Measurements from ENCODE around the gene BMPER.

Gene BMPER

DNA sequence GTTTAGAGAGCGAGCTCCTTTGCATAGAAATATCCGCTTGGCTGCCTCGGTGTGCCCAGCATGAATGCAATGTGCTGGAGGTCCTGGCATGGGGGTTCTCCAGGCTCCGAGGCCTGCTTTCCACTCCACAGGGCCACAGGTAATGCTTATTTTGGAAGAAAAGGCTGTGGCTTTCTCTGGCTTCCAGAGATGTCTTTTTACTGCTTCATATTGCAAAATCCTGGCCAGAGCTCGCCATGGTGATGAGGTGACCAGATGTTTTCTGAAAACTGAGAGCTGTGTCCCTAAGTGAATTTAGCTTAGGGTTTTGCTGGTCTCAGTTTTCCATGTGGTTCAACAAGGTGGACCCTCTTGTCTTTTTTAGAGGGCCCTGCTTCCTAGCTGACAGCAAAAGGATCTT lies 65.2 kb downstream of the BMPER start:
- no peak for DNase-seq (ENCODE audit: low spot score)

DNA sequence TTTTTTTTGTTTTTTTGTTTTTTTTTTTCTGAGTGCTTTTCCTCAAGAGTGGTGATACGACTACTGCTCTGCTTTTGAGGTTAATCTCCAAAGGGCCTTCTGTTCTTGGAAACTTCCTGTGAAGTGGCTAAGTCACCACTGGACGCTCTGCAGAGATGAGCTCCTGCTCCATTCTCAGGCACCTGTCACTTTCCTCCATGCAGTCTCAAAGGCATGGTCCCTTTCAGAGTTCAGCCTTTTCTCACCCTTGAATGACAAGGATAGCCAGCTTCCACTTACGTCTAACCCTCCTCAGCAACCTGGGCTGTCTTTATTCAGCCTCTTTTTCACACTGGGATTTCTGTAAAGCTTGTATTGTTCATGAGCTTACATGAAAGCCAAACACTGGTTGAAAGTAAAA lies 65.8 kb downstream of the BMPER start:
- DNase-seq (ENCODE audit: low spot score), result no peak

DNA sequence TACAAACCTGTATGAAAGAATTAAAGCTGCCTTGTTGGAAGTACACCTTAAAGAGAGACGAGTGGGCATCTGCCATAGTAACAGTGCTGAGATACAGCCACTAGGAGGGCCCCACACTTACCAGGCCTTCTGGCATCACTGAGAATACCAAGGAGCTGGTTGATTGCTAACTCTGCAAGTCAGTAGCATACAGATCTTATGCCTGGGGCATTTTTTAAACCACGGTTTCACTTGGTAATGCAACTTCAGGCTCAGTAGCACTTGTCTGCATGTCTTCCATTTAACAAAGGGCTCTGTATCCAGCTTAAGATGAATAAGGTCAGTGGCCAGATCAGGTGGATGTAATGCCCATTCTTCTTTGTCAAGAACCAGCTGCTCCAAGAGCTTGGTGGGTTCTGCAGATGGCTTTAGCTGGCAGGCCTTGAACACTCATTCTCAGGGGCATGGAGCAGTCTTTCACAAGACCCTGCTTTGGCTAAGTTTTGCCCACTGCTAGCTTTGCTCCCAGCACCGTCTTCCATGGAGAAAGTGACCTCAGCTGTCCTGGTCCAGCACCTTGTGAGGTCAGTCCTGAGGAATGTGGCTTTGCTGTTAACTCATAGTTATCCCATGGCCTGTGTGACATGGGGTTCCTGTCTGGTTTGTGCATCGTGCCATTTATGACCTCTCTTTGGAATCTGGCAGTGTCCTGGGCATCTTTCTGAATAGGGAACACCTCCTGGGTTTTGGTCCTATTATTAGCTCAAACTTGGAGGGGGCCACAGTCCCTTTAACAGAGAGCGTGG lies 68.1 kb downstream of the BMPER start:
- DNase-seq (ENCODE audit: low spot score), result no peak

DNA sequence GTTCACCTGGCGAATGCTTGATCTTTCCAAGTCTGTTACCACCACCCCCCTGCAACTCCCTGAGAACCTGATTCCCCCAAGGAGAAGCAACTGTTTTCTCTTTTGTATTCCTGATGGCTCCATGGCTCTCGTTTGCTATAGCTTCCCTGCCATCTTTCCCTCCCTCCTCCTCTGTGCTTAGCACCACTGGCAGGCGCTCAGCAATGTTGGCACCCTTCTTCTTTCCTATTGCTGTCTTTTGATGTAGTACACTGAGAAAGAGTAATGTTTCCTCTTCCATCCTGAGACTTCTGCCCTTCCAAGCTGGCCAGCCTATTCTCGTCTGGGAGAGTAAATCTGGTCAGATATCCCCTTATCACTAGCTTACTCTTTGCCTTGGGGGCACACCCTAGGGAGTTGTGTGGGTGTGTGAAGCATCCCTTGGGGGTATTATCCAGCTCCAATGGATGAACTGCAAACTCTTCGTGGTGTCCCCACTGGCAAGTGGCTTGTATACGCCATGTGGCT lies 74.0 kb downstream of the BMPER start:
- DNase-seq (ENCODE audit: low spot score), result no peak

DNA sequence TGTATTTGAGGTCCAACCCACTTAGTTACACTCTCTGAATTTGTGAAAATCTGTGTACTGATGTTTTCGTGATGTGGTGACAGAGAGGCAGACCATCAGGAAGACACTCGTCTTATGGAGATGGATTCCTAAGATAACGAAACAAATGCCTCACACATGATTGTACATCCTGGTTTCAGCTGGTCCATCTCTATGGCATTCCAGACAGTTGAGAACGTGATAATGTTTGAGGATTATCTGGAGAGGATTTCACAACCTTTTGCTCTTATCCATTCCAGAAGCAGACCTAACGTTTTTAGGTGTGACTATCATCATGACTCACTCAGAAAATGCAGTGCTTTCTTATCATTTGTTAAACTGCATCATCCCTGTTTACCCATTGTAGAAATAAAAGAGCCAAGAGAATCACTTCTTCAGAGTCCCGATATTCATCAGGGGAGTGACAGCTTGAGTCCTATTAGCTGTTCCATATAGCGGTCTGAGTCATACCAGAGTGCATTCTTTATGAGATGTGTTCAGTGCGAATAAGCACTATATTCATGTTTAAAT lies 74.5 kb downstream of the BMPER start:
- no peak for DNase-seq (ENCODE audit: low spot score)

DNA sequence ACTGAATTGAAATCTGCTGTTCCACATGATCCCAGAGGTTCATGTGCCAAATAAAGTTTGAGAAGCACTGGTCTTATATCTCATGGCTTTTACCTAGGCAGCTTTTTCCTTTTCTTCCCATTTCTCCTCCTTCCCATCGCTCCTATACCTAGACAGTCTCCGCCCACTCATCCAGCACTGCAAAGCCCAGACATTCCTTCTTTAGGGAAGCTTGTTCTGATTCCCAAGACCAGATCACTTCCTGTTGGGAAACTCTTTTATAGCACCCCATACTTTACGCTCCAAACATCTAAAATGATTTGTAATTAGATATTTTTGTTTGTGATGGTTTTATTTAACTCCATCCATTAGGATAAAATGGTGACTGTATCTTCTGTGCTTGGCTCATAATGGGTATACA lies 75.9 kb downstream of the BMPER start:
- DNase-seq (ENCODE audit: low spot score), result no peak

DNA sequence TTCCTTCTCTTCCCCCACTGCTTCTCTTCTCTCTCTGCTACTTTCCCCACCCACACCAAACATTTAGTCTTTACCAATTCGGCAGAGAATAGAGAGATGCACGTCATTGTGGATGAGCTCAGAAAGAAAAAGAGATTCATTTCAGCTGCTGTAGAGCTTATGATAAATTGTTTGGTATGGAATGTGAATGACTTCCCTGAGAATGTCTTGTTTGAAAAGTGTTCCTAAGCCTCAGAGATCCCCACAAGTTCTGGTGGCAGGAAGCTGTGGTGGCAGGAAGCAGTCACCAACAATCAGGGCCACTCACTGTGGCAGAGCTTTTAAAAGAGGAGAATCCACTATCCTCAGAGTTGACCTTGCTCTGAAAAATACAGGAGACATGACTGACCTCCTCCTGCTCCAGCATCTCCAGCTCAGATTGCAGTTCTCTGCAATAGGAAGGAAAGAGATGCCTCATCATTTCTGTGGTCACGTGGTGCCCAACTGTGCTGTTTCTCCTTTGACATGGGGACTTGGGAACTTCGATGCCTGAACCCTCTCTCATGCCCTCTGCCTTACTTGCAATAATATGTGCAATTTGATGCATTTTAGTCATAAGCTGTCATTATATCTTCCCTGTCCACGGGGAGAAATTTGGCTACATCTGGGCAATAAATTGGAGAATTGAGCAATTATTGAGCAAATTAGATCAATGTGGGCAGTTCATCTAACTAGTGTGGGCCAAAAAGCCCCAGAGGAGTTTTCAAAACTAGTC lies 76.5 kb downstream of the BMPER start:
- no peak for DNase-seq (ENCODE audit: low spot score)

DNA sequence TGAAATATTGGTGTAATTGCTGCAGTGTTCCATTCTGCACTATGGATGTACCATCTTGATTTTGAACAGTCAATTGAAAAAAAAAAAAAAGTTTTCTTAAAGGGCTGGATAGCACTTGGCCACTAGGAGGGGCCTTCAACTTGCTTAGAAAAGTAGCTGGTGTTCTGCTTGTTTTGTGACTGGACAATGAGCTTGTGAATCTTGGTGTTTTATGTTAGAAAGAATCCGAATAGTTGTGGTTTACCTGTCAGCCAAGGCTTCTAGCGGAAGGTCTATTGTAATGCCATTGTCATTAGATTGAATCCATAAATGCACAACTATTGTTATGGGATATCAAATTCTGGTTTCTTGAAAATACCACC lies 77.1 kb downstream of the BMPER start:
- no peak for DNase-seq (ENCODE audit: low spot score)

DNA sequence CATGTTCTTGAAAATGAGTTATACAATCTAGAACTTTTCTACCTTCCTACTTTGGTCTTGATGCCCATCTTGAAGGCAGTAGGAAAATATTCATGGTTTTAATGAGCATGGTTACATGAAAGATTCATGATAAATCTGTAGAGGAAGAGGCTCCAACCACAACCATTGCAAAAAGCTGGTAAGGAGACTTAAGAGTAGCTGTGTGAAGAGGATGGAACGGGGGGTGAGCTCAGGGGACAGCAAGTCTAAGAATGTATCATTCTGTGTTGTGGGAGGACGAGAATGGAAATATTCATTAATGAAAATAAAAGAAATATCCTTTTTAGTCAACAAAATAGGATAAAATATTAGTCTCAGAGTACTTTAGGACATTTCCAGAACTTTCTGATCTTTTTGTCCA lies 81.1 kb downstream of the BMPER start:
- no peak for DNase-seq (ENCODE audit: low spot score)

DNA sequence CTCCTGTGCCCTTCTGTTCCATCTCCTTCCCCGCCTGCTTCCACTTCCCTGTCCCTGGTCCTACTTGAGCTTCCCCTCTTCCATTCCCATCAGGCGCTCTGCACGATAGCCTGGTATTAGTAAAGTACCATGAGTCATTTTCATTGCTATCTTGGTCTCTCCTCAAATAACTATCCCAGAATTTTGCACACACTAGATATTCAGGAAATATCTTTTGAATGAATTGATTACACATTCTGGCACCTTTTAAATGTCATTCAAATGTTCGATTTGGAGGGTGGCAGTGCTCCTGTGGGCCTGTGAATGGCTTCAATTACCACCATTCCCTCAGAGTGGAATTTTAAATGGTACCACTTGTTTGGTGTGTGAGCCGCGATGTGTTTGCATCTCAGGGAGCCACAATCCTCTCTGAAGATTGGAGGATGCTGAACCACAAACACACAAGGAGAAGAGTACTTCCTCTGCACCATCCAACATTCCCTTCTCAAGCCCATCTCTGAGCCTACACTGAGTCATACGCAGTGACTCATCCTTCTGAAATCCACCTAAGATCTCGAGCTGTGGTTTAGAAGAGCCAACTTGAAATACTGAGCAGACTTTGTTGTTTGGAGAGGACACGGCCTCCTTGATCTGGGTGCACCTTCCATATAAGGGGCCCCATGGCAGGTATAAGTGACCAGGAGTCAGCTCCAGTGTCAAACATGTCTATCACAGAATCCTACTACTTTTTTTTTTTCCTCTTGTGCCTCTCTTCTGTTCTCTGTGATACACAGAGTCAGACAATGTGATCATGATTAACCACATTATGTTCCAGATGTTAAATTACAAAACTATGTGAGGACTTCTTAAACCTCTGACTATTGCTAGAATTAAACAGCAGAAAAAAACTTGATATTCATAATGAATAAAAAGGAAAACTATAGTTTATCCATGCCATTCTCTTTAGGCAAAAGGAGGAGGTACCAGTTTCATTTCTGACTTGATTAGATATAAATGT lies 81.9 kb downstream of the BMPER start:
- no peak for DNase-seq (ENCODE audit: low spot score)

DNA sequence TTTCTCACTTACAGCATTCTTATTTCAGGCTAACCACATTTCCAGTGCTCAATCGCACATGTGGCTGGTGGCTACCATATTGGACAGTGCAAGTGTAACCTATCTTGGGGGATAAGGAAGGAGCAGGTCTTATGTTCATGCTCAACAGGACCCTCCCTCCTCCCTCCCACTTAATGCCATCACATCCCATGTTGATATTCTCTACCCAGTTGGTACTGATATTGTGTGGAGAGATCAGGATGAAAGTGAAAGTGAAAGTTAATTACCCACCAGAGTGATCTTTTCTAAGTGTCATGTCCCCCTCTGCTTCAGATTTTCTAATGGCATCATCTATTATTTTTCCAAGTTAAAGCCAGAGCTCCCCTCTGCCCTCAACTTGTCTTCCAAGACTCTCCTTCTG lies 91.6 kb downstream of the BMPER start:
- no peak for DNase-seq (ENCODE audit: low spot score)

DNA sequence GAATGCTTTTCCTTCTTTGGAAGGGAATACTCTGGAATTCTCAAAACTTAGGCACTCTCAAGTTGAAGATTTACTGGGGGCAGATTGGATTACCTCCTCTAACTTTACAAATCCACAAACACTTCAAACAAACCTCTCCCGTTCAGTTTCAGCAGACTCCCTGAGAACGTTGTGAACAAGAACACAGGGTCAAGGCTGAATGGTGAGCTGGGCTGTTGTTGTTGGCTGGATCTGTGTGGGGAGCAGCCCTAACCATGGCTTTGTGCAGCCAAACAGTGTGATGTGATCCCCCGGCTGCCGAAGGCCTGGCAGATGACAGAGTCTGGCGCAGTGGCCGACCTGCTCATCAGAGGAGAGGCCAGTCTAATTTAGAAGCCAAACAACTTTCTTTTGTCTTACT lies 93.1 kb downstream of the BMPER start:
- no peak for DNase-seq (ENCODE audit: low spot score)

DNA sequence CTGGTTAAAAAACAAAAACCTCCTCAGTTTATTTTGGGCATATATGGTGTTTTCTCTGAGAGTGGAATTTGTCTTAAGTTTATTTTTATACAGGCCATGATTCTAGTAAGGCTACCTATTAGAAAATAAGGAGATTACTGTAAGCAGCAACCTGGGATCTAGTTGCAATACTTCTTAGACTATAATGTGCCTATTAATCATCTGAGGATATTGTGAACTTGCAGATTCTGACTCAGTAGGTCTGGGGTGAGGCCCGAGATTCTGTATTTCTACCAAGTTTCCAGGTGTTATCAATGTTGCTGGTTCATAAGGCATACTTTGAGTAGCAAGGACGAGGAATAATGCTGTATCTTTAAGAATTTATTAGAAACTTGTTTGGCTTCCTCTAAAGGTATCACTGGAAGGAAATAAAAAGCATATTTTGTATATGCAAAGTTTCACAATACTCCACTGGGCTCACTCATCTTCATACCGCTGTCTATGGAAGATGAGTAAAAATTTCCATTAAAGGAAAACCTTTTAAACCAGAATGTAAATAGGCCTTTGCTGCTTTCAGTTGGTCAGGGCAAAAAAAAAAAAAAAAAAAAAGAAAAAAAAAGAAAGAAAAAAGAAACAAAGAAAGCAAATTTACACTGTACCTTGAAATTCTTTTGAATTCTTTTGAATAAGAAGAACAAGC lies 105.8 kb downstream of the BMPER start:
- DNase-seq (ENCODE audit: low spot score), result no peak

DNA sequence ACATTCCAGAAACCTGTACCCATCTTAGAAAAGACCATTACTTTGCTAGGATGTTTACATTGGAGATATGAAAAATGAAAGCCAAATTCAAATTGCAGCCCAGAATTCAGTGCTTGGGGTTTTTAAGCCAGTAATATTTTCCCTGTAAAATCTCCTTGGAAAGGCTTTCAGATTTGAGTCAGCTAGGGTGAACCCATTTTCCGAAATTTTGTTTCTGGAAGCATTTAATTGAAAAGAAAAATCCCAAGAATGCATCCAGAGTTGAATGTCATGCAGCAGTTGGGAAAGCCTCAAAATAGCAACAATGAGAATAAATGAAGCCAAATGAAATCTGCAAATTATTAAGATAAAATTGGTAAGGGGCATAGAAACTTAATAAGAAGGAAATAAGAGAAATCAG lies 106.4 kb downstream of the BMPER start:
- DNase-seq (ENCODE audit: low spot score), result no peak

DNA sequence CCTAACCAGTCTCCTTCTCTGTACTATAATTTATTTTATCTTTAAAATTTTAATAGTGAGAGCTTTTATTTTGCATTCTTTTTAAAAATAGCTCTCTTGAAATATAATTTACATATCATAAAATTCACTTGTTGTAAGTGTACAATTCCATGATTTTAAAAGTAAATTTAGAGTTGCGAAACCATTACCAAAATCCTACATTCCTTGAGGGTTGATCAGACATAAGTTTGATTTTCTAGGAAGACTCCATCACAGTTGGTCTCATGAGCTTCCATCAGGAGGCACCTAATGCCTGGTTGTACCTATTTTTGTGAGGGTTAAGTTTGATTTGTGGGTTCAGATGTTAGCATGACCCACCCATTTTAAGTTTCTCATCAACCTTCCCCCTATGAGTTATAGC lies 108.1 kb downstream of the BMPER start:
- no peak for DNase-seq (ENCODE audit: low spot score)

DNA sequence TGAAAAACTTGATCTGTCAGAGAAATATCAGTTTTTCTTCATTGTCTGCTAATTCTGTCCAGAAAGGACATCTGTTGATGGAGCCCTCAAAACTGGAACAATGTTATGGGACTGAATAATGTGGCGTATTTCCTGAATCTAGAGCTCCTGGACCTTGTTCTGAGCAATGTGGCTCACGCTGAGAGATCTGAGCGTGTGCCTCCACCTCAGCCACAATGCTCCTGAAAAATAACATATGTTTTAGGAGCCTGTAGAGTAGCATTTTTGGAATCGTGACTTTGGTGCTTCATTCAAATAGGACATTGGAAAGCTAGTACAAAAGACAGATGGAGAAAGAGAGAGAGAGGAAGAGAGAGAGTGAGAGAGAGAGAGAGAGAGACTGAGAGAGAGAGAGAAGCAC lies 110.3 kb downstream of the BMPER start:
- no peak for DNase-seq (ENCODE audit: low spot score)

DNA sequence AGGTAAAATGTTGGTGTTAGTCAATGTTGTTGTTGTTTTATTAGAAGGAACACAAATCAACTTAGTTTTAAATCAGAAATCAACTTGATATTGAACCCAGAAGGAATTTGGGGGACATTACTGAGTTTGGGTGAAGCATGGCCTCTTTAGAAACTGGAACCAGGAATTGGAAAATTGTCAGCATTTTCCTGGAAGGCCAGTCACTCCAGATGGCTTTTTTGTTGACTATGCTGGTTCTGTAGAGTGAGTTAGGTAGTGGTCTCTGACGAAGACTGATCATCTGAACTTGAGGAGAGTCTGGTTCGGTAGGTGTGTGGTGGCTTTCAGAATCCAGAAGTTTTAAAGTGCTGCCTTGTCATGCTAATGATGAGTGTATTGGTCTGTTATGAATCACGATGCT lies 111.5 kb downstream of the BMPER start:
- no peak for DNase-seq (ENCODE audit: low spot score)

DNA sequence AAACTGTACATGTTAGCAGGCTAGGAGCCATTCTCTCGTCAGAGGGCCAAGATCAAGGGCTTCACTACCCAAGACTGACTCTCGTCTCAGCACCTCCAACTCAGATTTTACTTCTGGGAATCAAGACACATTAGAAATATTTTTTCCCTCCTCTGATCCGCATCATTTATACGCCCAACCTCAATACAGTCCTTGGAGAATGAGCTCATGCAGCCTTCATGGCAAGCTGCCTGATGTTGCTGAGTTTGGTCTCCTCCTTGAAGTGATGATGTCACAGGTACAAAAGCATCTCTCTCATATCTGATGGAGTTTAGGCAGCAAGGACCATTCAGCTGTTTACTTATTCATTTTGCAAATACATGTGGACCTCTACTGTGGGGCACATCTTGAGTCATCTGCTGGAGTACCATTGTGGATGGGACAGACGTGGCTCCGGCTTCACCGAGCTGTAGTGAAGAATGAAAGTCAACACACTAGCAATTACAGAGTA lies 114.0 kb downstream of the BMPER start:
- no peak for DNase-seq (ENCODE audit: low spot score)

DNA sequence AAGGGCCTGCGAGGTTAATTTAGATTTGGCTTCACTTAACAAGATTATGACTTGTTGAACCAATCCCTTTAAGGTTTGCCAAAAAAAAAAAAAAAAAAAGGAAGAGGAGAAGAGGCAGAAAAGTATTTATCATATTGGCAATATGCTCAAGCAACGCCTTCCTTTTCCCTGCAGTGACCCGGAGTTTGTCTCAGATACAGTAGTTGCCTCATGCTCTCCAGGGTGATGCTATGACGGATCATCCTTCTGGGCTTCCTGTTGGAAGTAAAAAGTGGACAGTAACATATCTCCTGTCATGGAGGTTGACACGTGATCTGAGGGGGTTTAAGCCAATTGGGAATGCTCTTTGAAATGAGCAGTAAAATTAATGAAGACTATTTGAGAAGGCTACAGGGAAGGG lies 117.3 kb downstream of the BMPER start:
- no peak for DNase-seq (ENCODE audit: low spot score)

DNA sequence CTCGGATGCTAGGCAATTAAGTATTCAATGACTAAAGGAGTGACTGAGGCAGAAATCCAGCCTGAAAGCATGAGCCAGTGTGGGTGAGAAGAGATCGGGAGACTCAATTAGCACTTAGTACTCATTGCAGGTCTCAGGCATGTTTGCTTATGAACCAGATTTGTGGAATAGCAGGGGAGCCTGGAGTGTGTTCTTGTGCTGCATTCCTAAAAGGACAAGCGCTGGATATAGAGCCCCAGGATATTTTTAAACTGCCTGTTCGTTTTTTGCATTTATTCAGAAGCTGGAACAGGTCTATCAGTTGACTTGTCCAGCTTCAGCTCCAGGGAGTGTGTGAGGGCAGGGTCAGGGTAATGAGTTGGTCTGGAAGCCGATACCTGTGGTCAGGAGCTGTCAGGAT lies 120.3 kb downstream of the BMPER start:
- no peak for DNase-seq (ENCODE audit: low spot score)

DNA sequence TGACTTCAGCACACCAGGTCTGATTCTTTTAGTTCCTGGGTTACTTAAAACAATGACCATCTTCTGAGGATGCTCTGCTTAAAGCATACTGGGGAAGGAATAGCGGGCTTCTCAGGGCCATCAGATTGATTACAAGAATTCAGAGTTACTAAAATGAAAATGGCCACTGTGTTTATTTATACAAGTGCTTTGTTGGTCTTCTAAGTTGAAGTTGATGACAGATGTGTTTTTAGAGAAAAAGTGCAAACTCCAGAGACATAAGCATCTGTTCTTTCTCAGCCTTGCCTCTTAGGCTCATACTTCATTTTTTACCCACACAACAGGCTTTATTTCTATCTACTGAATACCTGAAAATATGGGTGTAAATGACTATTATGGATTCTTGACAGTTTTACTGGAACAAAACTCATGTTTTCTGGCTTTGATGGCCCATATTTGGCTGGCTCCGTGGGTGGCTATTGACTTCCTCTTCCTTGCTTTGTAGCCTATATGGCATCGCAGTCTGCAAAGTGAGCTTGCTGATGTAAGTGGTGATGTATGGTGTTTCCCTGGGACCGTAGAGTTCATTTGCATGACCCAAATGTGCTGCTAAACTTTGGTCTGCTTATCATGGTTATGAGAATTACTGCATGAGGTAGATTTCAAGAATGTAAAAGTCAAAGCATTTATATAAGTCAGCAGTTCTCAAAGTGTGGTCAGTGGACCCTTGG lies 121.3 kb downstream of the BMPER start:
- no peak for DNase-seq (ENCODE audit: low spot score)

Data from hematopoietic multipotent progenitor cell treated with erythropoietin and hydrocortisone succinate and interleukin-3 and kit ligand, for 15 days (in vitro differentiated cells).